Measurements from ENCODE around the gene TMTC1.
"Not testable (repeated sequence)": the region's sequence is repeated elsewhere in the genome, so short reads cannot be mapped to it uniquely, and the experiment has no call there.

TMTC1 gene

DNA sequence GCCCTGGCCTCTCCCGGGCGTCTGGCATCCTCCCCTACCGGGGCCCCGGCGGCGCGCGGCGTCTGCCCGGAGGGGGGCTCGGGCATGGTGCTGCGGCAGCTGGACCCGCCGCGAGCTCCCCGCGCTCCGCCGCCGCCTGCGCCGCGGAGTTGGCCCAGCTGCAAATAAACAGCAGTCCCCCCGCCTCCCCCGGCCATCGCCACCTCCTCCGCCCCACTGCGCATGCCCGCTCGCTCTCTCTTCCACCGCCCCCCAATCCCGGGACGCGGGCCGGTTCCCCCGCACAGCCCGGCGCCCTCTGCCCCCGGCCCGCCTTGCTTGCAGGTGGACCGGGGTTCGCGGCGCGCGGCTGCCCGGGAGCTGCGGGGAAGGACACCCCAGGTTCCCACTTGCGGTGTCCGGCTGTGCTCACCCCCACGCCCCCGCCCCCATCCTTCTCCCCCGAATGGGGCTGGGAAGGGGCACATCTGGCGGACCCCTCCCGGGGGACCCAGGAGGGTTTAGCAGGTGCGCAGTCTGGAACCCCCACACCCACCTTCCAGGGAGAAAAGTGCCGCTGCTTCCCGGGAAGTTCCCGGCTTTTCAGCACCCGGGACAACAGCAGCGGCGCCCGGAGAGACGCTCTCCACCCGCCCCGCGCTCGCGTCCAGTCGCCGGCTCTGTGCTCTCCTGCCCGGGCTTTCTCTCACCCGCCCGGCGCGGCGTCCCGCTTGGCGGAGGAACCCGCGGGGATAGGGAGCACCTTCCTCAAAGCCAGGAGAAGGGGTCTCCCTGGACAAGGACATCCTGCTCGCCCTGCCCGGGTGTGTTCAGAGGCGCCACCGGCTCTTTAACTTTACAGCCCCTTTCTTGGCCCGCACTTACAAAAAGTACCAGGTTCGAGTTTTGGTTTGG lies at the start of gene TMTC1:
Gene TMTC1 (minus strand): TSS at position 170 of the 894 bp plus-strand sequence. CDS start 191 bp downstream, outside the sequence.
- DNase-seq (ENCODE audit: low spot score): no peak
- FAIRE-seq: no peak

DNA sequence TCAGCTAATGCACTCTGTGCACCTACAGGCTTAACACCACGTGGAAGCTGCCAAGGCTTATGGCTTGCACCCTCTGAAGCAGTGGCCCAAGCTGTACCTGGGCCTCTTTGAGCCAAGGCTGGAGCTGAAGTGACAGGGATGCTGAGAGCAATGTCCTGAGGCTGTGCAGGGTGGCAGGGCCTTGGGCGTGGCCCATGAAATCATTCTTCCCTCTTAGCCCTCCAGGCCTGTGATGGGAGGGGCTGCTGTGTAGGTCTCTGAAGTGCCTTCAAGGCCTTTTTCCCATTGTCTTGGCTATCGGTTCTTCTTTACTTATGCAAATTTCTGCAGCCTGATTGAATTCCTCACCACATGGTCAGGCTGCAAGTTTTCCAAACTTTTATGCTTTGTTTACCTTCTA lies 47.4 kb upstream of the TMTC1 start:
- DNase-seq (ENCODE audit: low spot score) (no peak), FAIRE-seq (no peak)

DNA sequence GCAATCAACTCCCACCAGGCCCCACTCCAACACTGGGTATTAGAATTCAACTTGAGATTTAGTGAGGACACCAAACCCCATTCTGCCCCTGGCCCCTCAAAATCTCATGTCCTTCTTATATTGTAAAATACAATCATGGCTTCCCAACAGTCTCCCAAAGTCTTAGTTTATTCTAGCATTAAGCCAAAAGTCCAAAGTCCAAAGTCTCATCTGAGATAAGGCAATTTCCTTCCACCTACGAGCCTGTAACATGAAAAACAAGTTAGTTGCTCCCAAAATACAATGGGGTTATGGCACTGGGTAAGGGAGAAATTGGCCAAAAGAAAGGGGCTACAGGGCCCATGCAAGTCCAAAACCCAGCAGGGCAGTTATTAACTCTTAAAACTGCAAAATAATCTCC lies 46.6 kb upstream of the TMTC1 start:
- FAIRE-seq (no peak), DNase-seq (ENCODE audit: low spot score) (no peak)

DNA sequence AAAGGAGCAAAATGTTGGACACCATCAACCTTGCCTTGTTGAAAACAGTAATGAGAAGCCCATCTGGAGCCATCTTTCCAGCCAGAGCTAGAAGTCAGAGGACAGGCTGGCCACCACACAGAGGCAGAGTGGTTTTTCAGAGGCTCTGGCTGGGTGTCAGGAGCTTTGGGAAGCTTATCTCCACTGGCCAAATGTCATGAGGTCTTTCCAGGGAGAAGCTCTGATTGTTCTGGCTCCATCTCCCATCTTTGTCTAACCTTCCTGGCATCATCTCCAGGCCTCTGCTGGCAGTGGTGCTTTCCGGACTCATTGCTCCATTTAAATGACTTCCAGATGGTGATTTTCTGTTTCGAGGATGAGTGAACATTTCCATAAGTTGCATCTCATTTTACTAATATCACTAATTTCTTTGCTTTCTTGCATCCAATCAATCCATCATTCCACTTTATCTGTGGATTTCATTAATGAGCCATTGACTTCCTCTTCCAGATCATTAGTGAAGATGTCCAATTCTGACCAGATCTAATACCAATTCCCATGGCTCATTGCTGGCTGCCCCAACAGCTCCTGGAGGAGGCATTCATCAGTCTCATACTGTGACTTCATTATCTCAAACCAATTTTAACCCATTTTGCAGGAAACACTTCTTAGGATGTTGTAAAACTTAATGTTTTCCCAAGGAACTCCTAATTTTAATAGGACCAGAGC lies 35.3 kb upstream of the TMTC1 start:
- DNase-seq (ENCODE audit: low spot score): no peak
- FAIRE-seq: no peak

DNA sequence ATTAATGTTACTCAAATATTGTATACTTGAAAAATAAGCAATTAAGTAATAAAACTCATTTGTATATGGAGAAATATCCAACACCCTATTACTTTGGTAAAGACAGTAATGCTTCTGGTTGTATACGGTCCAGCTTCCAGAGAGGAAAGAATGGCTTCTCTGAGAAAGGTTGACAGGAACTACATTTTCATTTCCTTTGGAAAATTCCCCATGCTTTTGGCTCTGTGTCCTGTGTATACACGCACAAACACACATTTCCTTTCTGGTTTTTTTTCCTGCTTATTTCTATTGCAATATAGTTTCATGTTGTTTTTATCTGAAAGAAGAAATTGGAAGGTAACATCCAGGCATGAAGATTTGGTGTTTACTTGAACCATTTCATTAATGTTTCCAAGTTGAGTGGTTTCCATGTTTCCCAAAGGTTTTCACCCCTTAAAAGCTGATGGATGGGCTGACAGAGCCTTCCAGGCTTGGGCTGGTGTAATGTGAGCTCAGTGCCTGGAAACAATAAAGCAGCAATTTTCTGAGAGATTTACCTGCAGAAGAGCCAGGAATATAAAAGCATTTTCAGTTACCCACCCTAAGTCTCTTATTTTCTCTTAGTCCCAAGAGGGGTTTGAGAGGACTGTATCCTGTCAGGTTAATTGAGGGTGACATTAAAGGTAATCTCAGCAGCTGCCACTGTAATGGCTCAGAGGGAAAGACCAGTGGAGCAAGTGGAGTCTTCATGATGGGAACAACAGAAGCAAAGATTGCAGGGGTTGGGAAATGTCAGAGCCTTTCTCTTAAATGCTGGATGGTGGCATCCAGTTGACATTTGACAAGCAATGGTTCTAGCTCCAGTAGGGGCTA lies 33.4 kb upstream of the TMTC1 start:
- no peak for DNase-seq (ENCODE audit: low spot score)
- FAIRE-seq: no peak

DNA sequence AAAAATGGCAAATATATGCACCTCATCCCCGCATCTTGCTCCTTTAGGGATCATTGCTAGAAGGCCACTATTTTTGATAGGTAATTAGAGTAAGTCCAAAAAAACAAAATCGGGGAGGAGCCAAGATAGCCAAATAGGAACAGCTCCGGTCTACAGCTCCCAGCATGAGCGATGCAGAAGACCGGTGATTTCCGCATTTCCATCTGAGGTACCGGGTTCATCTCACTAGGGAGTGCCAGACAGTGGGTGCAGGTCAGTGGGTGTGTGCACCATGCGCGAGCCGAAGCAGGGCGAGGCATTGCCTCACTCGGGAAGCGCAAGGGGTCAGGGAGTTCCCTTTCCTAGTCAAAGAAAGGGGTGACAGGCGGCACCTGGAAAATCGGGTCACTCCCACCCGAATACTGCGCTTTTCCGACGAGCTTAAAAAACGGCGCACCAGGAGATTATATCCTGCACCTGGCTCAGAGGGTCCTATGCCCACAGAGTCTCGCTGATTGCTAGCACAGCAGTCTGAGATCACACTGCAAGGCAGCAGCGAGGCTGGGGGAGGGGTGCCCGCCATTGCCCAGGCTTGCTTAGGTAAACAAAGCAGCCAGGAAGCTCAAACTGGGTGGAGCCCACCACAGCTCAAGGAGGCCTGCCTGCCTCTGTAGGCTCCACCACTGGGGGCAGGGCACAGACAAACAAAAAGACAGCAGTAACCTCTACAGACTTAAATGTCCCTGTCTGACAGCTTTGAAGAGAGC lies 26.0 kb upstream of the TMTC1 start:
- FAIRE-seq; DNase-seq (ENCODE audit: low spot score): not testable (repeated sequence)

DNA sequence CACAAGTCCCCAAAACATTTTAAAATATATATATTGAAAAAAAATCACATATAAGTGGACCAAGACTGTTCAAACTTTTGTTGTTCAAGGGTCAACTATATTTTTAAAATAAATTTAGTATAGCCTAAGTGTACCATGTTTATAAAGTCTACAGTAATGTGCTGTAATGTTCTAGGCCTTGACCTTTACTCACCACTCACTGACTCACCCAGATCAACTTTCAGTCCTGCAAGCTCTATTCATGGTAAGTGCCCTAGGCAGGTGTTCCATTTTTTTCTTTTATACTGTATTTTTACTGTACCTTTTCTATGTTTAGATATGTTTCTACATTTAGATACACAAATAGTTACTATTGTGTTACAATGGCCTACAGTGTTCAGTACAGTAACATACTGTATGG lies 23.4 kb upstream of the TMTC1 start:
- no peak for DNase-seq (ENCODE audit: low spot score)
- FAIRE-seq: no peak

DNA sequence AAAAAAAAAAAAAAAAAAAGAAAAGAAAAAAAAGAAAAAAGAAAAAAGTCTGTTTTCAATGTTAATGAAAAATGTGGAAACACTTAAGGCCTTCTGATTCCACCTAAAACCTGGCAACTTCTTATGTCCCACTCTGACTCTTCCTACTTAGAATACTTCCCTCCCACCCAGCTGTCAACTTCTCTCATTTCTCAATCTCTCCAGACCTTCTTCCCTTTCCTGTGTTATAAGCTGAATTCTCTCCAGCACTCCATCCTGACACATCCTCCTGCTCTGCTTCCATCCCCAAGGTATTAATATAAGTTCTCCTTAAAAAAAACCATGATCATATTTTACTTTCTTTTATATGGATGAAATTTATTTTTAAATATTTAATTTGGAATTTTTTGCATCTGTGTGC lies 20.3 kb upstream of the TMTC1 start:
- no peak for DNase-seq (ENCODE audit: low spot score)
- FAIRE-seq: no peak

DNA sequence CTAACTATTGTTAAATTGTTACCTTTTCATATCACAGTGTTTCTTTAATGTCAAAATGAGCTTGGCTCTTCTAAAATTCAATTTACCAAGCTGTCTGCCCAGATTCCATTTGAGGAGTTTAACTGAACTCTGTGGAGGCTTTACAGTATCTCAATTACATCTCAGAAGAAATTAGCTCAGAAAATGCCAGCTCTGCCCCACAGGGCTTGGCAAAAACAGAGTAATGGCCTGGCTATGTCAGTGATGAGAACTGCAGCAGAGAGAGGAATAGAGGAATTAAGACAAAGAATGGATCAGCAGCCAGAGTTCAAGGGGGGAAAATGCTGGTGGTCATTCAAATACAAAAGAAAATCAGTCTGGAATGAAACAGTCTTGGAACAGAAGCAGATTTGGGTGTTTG lies 15.8 kb upstream of the TMTC1 start:
- no peak for DNase-seq (ENCODE audit: low spot score)
- FAIRE-seq: no peak

DNA sequence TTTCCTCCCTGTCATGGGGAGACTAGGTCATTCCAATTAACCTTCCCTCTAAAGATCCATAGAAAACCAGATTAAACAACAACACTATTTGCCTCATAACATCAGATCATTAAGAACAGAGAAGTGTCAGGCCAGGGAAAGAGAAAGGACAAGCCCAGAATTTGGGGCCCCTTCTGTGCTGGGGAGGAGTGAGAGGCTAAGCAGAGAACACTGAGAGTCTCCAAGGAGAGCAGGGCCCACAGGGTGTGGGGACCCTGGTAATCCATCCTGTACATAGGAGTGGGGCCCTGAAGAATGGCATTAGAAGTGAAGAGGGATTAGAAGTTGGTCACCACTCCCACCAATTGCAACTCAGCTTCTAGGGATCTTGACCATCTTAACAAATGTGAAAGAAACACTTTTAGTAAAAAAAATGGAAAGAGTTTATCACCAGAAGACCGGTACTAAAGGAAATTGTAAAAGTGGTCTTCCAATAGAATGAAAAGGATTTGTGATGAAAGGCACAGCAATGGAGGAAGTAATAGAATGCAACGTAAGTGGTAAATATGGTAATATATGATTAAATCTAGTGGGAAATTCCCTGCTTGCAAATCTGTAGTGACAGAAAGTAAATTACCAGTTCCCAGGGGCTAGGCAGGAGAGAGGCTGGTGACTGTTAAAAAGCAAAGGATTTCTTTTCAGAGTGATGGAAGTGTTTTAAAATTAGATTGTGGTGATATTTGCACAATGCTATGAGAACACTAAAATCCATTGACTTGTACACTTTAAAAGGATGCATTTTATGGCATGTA lies 14.0 kb upstream of the TMTC1 start:
- no peak for FAIRE-seq
- no peak for DNase-seq (ENCODE audit: low spot score)

DNA sequence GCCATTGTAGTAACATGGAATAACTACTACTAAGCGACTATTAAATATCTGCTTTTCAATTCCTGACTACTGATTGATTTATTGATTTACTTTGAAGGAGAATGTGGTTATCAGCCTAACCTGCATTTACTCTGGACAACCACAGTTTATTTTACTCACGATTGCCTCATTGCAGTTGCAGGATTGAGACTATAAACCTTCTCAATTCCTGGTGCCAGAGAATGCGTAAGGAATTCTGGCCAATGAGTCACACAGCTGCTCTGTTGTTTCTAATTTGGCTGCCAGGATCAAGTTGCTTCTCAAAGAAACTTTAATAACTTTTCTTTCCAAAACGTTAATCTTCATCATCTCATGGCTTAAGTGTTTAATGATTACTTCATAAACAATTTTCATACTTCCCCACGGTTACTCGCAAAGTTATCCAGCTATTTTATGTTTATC lies 13.1 kb upstream of the TMTC1 start:
- FAIRE-seq: no peak

DNA sequence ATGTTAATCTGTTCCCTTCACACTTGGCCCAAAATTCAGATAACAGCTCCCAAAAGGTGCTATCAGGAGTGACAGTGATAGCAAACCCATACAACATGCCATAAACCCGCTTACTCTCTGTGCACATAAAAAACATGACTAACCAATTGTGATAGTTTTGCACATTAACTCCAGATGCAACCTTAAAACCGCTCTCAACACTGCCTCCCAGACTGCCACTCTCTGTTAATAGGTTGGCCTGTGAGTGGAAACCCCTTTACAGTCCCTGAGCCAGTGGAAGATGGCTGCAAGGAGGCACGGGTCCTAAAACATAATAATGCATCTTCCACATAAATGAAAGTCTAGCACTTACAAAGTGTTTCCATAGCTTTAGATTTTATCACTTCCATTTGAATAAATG lies 12.0 kb upstream of the TMTC1 start:
- FAIRE-seq: no peak
- no peak for DNase-seq (ENCODE audit: low spot score)

More for the DNA sequence above, 13.1 kb upstream of the TMTC1 start:
- peak; percentile 12 for DNase-seq (ENCODE audit: low spot score)

DNA sequence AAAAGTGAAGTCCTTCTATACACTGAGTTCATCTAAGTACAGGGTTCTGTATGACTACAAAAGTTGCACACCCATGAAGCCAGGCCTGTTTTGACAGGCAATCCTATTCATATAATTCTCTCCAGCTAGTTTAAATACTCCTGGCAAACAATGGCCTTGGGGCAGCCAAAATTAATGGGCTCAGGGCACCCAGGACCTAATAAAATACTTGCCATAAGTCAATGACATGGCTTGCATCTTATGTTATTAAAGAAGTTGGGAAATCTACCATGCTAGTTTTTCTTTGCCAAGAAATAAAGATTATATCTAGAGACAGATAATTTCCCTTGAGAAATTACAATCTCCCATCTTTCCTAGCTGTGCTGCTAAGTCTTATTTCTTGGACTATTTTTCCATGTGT lies 11.1 kb upstream of the TMTC1 start:
- DNase-seq (ENCODE audit: low spot score): no peak
- FAIRE-seq: no peak

DNA sequence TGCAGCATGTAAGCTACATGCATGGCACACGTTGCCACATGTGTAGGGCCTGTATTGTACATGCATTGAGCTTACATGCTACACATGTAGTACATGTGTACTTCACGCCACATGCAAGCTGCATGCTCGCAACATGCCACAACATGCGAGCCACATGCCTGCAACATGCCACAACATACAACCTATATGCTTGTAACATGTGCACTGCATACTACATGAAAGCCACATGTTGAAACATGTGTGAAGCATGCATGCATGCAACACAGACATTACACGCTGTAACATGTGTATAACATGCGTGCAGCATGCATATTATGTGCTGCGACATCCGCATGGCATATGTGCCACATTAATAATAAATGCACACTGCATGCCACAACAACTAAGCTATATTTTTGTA lies 9.1 kb upstream of the TMTC1 start:
- DNase-seq (ENCODE audit: low spot score): no peak
- no peak for FAIRE-seq

DNA sequence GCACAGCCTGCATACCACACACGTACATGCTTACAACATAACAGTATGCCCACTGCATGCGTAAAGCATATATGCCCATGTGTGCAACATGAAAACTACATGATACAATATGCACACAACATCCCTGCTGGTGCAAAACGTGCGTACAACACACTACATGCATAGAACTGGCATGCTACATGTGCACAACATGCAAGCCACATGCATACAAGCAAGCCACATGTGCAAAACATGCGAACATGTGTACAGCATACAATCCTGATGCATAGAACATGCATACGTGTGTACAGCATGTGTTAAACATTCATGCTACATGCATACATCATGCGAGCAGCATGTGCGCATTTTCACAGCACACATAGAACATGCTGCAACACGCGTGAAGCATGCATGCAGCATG lies 8.4 kb upstream of the TMTC1 start:
- FAIRE-seq: no peak
- DNase-seq (ENCODE audit: low spot score): no peak

DNA sequence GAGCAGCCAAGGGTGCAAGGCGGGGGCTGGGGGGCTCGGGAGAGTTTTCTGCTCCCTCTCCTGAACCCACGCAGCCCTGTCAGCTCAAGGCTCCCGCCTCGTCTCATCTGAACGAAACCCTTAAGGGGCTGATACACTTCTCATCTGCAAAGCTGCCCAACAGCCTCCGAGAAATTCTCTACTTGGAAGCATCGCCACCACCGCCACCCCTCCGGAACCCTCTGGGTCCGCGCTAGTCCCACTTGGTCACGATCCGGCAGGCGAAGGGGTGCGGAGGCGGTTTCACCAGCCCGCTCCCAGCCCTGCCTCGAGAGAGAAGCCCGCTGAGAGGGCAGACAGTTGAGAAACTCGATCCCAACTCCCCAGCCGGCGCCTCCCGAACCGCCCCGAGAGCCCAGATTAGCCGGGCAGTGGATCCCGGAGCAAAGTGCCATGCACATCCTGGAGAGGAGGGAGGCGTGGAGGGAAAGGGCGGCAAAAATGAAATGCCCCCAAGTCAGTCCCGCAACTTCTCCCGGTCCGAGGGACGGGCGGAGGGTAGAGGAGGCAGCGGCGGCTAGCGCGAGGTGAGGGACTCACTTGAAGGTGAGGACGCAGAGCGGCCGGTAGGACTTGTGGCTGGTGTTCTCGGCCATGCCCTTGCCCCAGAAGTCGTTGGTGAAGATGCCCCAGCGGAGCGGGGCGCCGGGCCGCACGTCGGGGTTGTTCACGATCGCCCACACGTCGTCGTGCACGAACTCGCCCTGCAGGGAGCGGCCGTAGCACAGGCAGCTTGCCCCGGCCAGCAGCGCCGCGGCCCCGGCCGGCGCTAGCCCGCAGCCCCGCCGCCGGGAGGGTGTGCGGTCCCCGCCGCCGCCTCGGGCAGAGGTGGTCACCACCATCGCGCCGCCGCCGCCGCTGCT lies 620 bp downstream of the TMTC1 start:
- DNase-seq (ENCODE audit: low spot score): no peak
- no peak for FAIRE-seq

DNA sequence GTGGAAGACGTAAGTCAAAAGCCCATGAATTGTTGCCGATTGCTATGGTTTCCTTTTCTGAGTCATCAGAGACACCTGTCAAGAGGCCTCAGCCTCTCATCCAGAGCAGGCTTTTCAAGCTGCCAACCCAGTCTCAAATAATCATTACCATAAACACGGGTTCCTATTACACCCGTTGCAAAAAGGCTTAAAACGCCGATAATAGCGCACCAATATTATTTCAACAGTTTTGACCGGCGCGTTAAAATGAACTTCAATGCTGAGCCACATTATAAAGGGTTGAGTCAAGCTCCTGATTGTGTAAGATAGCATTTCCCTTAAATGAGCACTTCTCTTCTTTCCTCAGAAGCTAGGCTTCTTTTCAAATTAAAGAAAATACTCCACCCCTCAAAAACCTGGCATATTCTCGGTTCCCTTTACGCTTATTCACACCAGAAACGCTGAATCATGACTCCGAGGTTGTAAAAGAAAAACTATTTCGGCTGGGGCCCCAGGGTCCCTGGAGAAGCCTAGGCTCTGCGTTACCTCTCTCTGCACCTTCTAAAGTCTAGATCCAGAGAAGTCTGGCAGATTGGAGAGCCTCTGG lies 1.4 kb downstream of the TMTC1 start:
- FAIRE-seq: no peak

DNA sequence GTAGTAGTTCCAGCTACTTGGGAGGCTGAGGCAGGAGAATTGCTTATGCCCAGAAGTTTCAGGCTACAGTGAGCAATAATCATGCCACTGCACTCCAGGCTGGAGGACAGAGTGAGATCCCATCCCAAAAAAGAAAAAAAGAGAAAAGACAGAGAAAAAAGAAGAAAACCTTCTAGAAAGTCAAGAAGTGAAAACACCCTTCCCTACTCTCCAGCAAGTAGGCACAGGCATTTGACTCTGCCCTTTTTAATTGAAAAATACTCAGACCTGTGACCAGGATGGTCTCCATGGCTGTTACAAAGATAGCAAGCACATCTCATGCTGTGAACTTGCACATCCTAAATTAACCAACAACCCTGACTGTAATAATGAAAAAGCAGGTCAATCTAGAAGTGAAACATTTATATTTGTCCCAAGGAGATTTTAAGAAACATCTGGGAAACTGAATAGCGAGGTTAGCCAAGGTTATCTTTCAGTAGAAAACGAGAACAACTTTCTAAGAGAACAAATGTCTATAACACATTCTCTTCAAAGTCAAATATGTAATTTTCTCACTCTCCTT lies 2.0 kb downstream of the TMTC1 start:
- no peak for FAIRE-seq
- no peak for DNase-seq (ENCODE audit: low spot score)

More for the DNA sequence above, 1.4 kb downstream of the TMTC1 start:
- no peak for DNase-seq (ENCODE audit: low spot score)

Data from RCC 7860 (cell line).